Measurements from ENCODE around the gene NIT1. TPM values are rescaled to one million over a fixed set of nuclear protein-coding genes. Genes with fewer than 3 reads are reported as not detected.

NIT1 gene
- total and polyA plus RNA-seq, 9 of the 15 experiments (the other 6 are each of a cell fraction or from before 2014, with no cell fraction given), result 18.4 to 76.0 (median 33.7) TPM

DNA sequence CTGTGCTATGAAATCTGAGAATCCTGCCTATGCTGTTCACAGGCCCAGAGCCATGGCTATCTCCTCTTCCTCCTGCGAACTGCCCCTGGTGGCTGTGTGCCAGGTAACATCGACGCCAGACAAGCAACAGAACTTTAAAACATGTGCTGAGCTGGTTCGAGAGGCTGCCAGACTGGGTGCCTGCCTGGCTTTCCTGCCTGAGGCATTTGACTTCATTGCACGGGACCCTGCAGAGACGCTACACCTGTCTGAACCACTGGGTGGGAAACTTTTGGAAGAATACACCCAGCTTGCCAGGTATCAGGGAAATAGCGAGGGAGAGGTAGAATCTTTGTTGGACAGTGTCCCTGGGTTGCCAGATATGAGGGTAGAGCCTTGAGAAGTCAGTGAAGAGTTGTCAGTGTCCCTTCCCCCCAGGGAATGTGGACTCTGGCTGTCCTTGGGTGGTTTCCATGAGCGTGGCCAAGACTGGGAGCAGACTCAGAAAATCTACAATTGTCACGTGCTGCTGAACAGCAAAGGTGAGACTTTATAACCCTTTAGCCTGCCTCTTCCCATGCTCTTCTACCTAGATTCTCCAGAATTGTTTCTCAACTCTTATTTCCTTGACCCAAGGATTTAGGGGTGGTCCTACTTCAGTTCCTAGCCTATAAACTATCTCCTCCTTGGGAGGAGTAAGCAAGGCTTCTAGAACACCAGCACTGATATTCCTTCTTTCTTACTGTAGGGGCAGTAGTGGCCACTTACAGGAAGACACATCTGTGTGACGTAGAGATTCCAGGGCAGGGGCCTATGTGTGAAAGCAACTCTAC, 1.4 kb downstream of the NIT1 start (continued):
- TF ChIP-seq ZNF57 (CRISPR knock-in tag; IDR thresholded peaks at IDR 0.05) (no peak), DPF2 (IDR thresholded peaks at IDR 0.05) (no peak; the same call in 1 of the 2 replicates), EHMT2 (IDR thresholded peaks at IDR 0.05) (0 out of 2 replicates have a peak, but pooled peaks have one; percentile 28), LARP7 (IDR thresholded peaks at IDR 0.05) (no peak), ZNF75A (CRISPR knock-in tag; IDR thresholded peaks at IDR 0.05) (no peak), TRIM24 (IDR thresholded peaks at IDR 0.05) (no peak), ZNF311 (CRISPR knock-in tag; IDR thresholded peaks at IDR 0.05) (no peak), HLTF (IDR thresholded peaks at IDR 0.05) (no peak), NR2C1 (IDR thresholded peaks at IDR 0.05) (no peak), NR2C1 (tag; IDR thresholded peaks at IDR 0.05) (no peak), NFIC (IDR thresholded peaks at IDR 0.05) (peak; percentile 87), NR2C2 (CRISPR knock-in tag; IDR thresholded peaks at IDR 0.05) (0 out of 2 replicates have a peak, but pooled peaks have one; percentile 15), NR2C2 (tag; IDR thresholded peaks at IDR 0.05) (no peak), SMARCA5 (IDR thresholded peaks at IDR 0.05) (no peak), CTBP1 (IDR thresholded peaks at IDR 0.05; ENCODE audit: borderline replicate concordance) (no peak), TARDBP (IDR thresholded peaks at IDR 0.05) (no peak), ZSCAN32 (CRISPR knock-in tag; IDR thresholded peaks at IDR 0.05) (no peak)
- TF ChIP-seq, protein P1, sequence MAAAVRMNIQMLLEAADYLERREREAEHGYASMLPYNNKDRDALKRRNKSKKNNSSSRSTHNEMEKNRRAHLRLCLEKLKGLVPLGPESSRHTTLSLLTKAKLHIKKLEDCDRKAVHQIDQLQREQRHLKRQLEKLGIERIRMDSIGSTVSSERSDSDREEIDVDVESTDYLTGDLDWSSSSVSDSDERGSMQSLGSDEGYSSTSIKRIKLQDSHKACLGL (CRISPR knock-in tag; IDR thresholded peaks at IDR 0.05; ENCODE audit: borderline replicate concordance, poor library complexity, severe bottlenecking), result no peak
- TF ChIP-seq, protein P2, sequence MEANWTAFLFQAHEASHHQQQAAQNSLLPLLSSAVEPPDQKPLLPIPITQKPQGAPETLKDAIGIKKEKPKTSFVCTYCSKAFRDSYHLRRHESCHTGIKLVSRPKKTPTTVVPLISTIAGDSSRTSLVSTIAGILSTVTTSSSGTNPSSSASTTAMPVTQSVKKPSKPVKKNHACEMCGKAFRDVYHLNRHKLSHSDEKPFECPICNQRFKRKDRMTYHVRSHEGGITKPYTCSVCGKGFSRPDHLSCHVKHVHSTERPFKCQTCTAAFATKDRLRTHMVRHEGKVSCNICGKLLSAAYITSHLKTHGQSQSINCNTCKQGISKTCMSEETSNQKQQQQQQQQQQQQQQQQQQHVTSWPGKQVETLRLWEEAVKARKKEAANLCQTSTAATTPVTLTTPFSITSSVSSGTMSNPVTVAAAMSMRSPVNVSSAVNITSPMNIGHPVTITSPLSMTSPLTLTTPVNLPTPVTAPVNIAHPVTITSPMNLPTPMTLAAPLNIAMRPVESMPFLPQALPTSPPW (CRISPR knock-in tag; IDR thresholded peaks at IDR 0.05), result no peak
- TF ChIP-seq, protein P3, sequence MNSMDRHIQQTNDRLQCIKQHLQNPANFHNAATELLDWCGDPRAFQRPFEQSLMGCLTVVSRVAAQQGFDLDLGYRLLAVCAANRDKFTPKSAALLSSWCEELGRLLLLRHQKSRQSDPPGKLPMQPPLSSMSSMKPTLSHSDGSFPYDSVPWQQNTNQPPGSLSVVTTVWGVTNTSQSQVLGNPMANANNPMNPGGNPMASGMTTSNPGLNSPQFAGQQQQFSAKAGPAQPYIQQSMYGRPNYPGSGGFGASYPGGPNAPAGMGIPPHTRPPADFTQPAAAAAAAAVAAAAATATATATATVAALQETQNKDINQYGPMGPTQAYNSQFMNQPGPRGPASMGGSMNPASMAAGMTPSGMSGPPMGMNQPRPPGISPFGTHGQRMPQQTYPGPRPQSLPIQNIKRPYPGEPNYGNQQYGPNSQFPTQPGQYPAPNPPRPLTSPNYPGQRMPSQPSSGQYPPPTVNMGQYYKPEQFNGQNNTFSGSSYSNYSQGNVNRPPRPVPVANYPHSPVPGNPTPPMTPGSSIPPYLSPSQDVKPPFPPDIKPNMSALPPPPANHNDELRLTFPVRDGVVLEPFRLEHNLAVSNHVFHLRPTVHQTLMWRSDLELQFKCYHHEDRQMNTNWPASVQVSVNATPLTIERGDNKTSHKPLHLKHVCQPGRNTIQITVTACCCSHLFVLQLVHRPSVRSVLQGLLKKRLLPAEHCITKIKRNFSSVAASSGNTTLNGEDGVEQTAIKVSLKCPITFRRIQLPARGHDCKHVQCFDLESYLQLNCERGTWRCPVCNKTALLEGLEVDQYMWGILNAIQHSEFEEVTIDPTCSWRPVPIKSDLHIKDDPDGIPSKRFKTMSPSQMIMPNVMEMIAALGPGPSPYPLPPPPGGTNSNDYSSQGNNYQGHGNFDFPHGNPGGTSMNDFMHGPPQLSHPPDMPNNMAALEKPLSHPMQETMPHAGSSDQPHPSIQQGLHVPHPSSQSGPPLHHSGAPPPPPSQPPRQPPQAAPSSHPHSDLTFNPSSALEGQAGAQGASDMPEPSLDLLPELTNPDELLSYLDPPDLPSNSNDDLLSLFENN (IDR thresholded peaks at IDR 0.05; ENCODE audit: low read depth in 2 of 2, low read length in 2 of 2), result no peak

Data from K562 (cell line).